ENCODE data around the gene OSBPL5. TPM values are rescaled to one million over a fixed set of nuclear protein-coding genes. Genes with fewer than 3 reads are reported as not detected.
"Not testable (repeated sequence)": the region's sequence is repeated elsewhere in the genome, so short reads cannot be mapped to it uniquely, and the experiment has no call there.

Gene OSBPL5
- total RNA-seq, 1 experiment from 2014 or later: 16.1 TPM

GRCh38 chr11:3063432-3063831 lies 101.7 kb downstream of the OSBPL5 start:
- not testable (repeated sequence) for H2BK5ac ChIP-seq (ENCODE audit: insufficient read length, low read length); H3K9ac ChIP-seq (ENCODE audit: extremely low read depth, insufficient read length, low read length); H3K56ac ChIP-seq (ENCODE audit: insufficient read length, low read depth, low read length); H3K14ac ChIP-seq (ENCODE audit: insufficient read depth, low read length); H3K9me3 ChIP-seq (ENCODE audit: control insufficient read depth, low read depth, low read length); H3K79me2 ChIP-seq (ENCODE audit: insufficient read depth, low read length); DNase-seq; H3K79me1 ChIP-seq (ENCODE audit: insufficient read depth, low read depth, low read length, poor library complexity, severe bottlenecking); H3K18ac ChIP-seq (ENCODE audit: insufficient read length, low read depth, low read length); H3K23ac ChIP-seq (ENCODE audit: insufficient read length, low read depth, low read length); H2BK20ac ChIP-seq (ENCODE audit: low read depth, low read length, poor library complexity, severe bottlenecking); H2BK120ac ChIP-seq (ENCODE audit: low read depth, low read length, poor library complexity, severe bottlenecking); H2BK15ac ChIP-seq (ENCODE audit: low read depth, low read length); H3T11ph ChIP-seq (ENCODE audit: low read length); H4K91ac ChIP-seq (ENCODE audit: insufficient read length, low read depth, low read length); H4K8ac ChIP-seq (replicated peaks; ENCODE audit: insufficient read length, low read depth, low read length); H3K4ac ChIP-seq (ENCODE audit: low read depth, low read length); H2AFZ ChIP-seq (ENCODE audit: low read length); H3K27me3 Mint-ChIP-seq (ENCODE audit: low read depth); H2BK12ac ChIP-seq (ENCODE audit: insufficient read length, low read depth, low read length); H3K27me3 ChIP-seq (ENCODE audit: insufficient read depth, low read length); H3K27ac ChIP-seq (ENCODE audit: insufficient read length, low read depth, low read length); H3K4me2 ChIP-seq (ENCODE audit: insufficient read depth, insufficient read length, low read length); H2AK5ac ChIP-seq (ENCODE audit: insufficient read length, low read length); H3K23me2 ChIP-seq (ENCODE audit: insufficient read length, low read depth, low read length, poor library complexity, severe bottlenecking); H3K4me1 ChIP-seq (ENCODE audit: insufficient read depth, low read length); H4K5ac ChIP-seq (ENCODE audit: insufficient read length, low read depth, low read length); H4K20me1 ChIP-seq (ENCODE audit: control insufficient read depth, insufficient read depth, insufficient read length)
- H3K36me3 Mint-ChIP-seq (ENCODE audit: insufficient read depth in 1 of 3, low read depth in 3 of 3): peaks cover 7 to 23% (median 15%) of the 10 kb centered on the region in 3 experiments
- peaks cover 17 to 22% of the 10 kb centered on the region in 2 experiments for H3K9me3 Mint-ChIP-seq
- H3K4me1 Mint-ChIP-seq: peaks cover 25 to 27% of the 10 kb centered on the region in 2 experiments
- no CpG with 5 or more reads among the region's 4 CpGs for WGBS (ENCODE audit: extremely low coverage, insufficient read length, low lambda C conversion rate)
- peak overlapping the region; percentile 29 to 93 (median 75); a peak in 6 of 7 replicates for H3K27ac Mint-ChIP-seq
- H3K4me3 Mint-ChIP-seq: peak overlapping the region in 1 of 2 experiments; percentile 3; a peak in 2 of 5 replicates
